ENCODE measurements around the gene HSPG2.

GRCh38 chr1:21887796-21888195 lies 49.3 kb downstream of the HSPG2 start:
- TF ChIP-seq CTCF (IDR thresholded peaks at IDR 0.05; ENCODE audit: insufficient read depth, low read length, poor library complexity, severe bottlenecking) (no peak), EZH2phosphoT487 (conservative IDR thresholded peaks at IDR 0.05; ENCODE audit: low read length) (no peak)

Data from SU-DHL-6 (cell line).